GM12878 (cell line): Measurements from ENCODE around the gene PTGES3L. TPM values are rescaled to one million over a fixed set of nuclear protein-coding genes. Genes with fewer than 3 reads are reported as not detected.
"Not testable (repeated sequence)": the region's sequence is repeated elsewhere in the genome, so short reads cannot be mapped to it uniquely, and the experiment has no call there.

ENCODE experiments used
- ATAC-seq: fragments of 200-7000 bp; cut with Tn5 transposase; 3 replicates; pipeline ENCODE4 v1.9.1; 2020; ENCODE audit warnings: mild to moderate bottlenecking, moderate library complexity
- BruUV-seq: library from RNA; stranded (reverse); fragments of 400-500 nt; replicated peaks from 2 replicates; lab custom pipeline; 2021; lab: Mats Ljungman, UMichigan
- CTCF ChIA-PET: fragments of 300-600 bp; sonication (Branson Sonifier 250); formaldehyde crosslinking; extraction: SDS; loops from one replicate; lab custom pipeline; 2021; ENCODE audit warnings: inconsistent platforms; lab: Yijun Ruan, JAX
- POLR2A ChIA-PET: fragments of 350-600 bp; formaldehyde crosslinking; extraction: SDS; loops from one replicate; lab custom pipeline; 2021; ENCODE audit warnings: inconsistent platforms; lab: Charles Lee
- RAD21 ChIA-PET: fragments of 300-600 bp; sonication (Branson Sonifier 250); formaldehyde crosslinking; loops from one replicate; lab custom pipeline; 2023; ENCODE audit warnings: antibody characterized with exemption; ENCODE audit not compliant: unreplicated experiment; lab: Charles Lee
- SMC1A ChIA-PET: fragments of 300-600 bp; sonication (Branson Sonifier 250); formaldehyde crosslinking; loops from one replicate; lab custom pipeline; 2023; ENCODE audit not compliant: unreplicated experiment, uncharacterized antibody; lab: Charles Lee
- DNase-seq: peaks from one replicate; pipeline ENCODE4 v3.0.0-alpha.2; 2011; ENCODE audit warnings: low read depth, low spot score
- FAIRE-seq: peaks from 3 replicates; lab custom pipeline; 2011; peaks lifted over from hg19 to GRCh38; lab: Jason Lieb, UNC
- H2AFZ ChIP-seq: 2 replicates; pipeline ENCODE4 v1.6.0; 2011; ENCODE audit warnings: low read depth, low read length, control low read depth; ENCODE audit not compliant: control insufficient read depth
- H3K27ac ChIP-seq: 2 replicates; pipeline ENCODE4 v1.5.1; 2011; ENCODE audit warnings: control low read depth; ENCODE audit not compliant: control insufficient read depth, insufficient read depth
- H3K27me3 ChIP-seq, 2 experiments: replicated peaks in 1 of 2; 2 replicates each; pipeline versions ENCODE4 v1.6.0 to v1.6.1; 2011; ENCODE audit warnings: low read length in 1 of 2; ENCODE audit not compliant: control insufficient read depth in 2 of 2, insufficient read depth in 2 of 2
- H3K36me3 ChIP-seq, 2 experiments: 2 replicates each; pipeline ENCODE4 v1.5.1; 2011; ENCODE audit warnings: low read length in 1 of 2; ENCODE audit not compliant: control insufficient read depth in 2 of 2, insufficient read depth in 2 of 2
- H3K4me1 ChIP-seq: 2 replicates; pipeline ENCODE4 v1.6.1; 2011; ENCODE audit warnings: mild to moderate bottlenecking, low read length, moderate library complexity, mixed read lengths; ENCODE audit not compliant: control insufficient read depth, insufficient read depth
- H3K4me2 ChIP-seq: 2 replicates; pipeline ENCODE4 v1.6.0; 2011; ENCODE audit warnings: control low read depth; ENCODE audit not compliant: control insufficient read depth, insufficient read depth
- H3K4me3 ChIP-seq: fragments of 200-600 bp; sonication (generic); 2 replicates; pipeline ENCODE4 v1.5.1; 2016
- H3K79me2 ChIP-seq: 2 replicates; pipeline ENCODE4 v1.6.0; 2011; ENCODE audit warnings: low read length; ENCODE audit not compliant: control insufficient read depth, insufficient read depth
- H3K9ac ChIP-seq: 2 replicates; pipeline ENCODE4 v1.8.0; 2011; ENCODE audit warnings: low read length, control low read depth, mixed read lengths; ENCODE audit not compliant: control insufficient read depth, insufficient read depth
- H3K9me3 ChIP-seq: replicated peaks from 3 replicates; pipeline ENCODE4 v1.5.1; 2011; ENCODE audit warnings: mild to moderate bottlenecking, low read length; ENCODE audit not compliant: control insufficient read depth, insufficient read depth
- H4K20me1 ChIP-seq: 2 replicates; pipeline ENCODE4 v1.6.0; 2011; ENCODE audit not compliant: control insufficient read depth, insufficient read depth
- FOXK2 ChIP-seq: fragments of 450-650 bp; IDR thresholded peaks from 2 replicates; pipeline ENCODE4 v1.6.1; 2017; ENCODE audit warnings: mild to moderate bottlenecking, moderate library complexity
- ZZZ3 ChIP-seq: IDR thresholded peaks from 2 replicates; pipeline ENCODE4 v1.6.1; 2011; ENCODE audit warnings: low read depth; ENCODE audit not compliant: control insufficient read depth, insufficient read length
- whole genome bisulfite sequencing: methylation state at CpG from one replicate; pipeline ENCODE4 v1.1.6; 2016; ENCODE audit warnings: low lambda C conversion rate; ENCODE audit not compliant: insufficient replicate concordance, insufficient coverage; ENCODE audit errors: missing lambda C conversion rate; 5-methylcytosine and 5-hydroxymethylcytosine counted together
- in situ Hi-C: fragments of 300-500 bp; cut with MboI; formaldehyde crosslinking; loops from 9 replicates; pipeline ENCODE4 v1.14.3; 2018; ENCODE audit warnings: mixed read lengths
- intact Hi-C: fragments of 100-400 bp; cut with micrococcal nuclease; formaldehyde crosslinking; loops from one replicate; pipeline ENCODE4 v1.14.2; 2022; ENCODE audit not compliant: unreplicated experiment
- polyA plus RNA-seq, 11 experiments: library from polyadenylated mRNA; depleted of rRNA in 4 of 11; unstranded in 6 of 11; stranded (reverse) in 5 of 11; fragments of >200 nt; fragmentation: Nextera tagmentation in 4 of 11; fragmentation: Illumina TruSeq in 1 of 11; extraction: Ambion mirVana in 4 of 11; extraction: Trizol in 1 of 11; gene quantifications; 1 replicate in 1 of 11; 2 replicates in 10 of 11; pipeline versions ENCODE4 v1.2.1 to v1.2.3, GENCODE V29; 2011 to 2016; ENCODE audit warnings: inconsistent platforms in 2 of 11, missing spikeins in 2 of 11, low read depth in 1 of 11
- total RNA-seq, 4 experiments: library from RNA; depleted of rRNA in 3 of 4; stranded (reverse); fragments of >200 nt in 3 of 4; fragmentation: Illumina TruSeq in 1 of 4; extraction: Trizol in 1 of 4; gene quantifications; 2 replicates each; pipeline versions ENCODE4 v1.2.1 to v1.2.3, GENCODE V29; 2013 to 2021

The PTGES3L gene
- total and polyA plus RNA-seq, 10 of the 15 experiments (the other 5 are each of a cell fraction or from before 2014, with no cell fraction given): 0.11 to 2.3 (median 0.98) TPM

GRCh38 chr17:43000894-43001293, 21.0 kb upstream of the PTGES3L start:
- POLR2A ChIA-PET: interaction anchor here (0.6 kb wide), 1 partner anchor 17 kb away, joined by 3 read pairs; no protein-coding TSS in a partner anchor
- H3K4me3 ChIP-seq, RAD21 ChIA-PET, H2AFZ ChIP-seq, H3K27me3 ChIP-seq, H4K20me1 ChIP-seq, H3K9ac ChIP-seq, H3K4me2 ChIP-seq, H3K27ac ChIP-seq, ATAC-seq, intact Hi-C loops, DNase-seq, H3K9me3 ChIP-seq, H3K4me1 ChIP-seq, in situ Hi-C loops, FAIRE-seq: not testable (repeated sequence)
- Histone ChIP-seq H3K79me2 (peaks cover 26% of the 10 kb centered on the region), H3K36me3 (peaks cover 8 to 19% of the 10 kb centered on the region in 2 experiments)
- TSS peak; percentile 16 for BruUV-seq
- CTCF ChIA-PET: interaction anchor here (0.7 kb wide), 1 partner anchor 211 kb away, joined by 3 read pairs; no protein-coding TSS in a partner anchor
- 97% methylated on average over 13 of the region's 13 CpGs for WGBS
- SMC1A ChIA-PET: interaction anchor here (0.6 kb wide), 1 partner anchor 61 kb away, joined by 3 read pairs; no protein-coding TSS in a partner anchor

GRCh38 chr17:42999003-42999525, 19.2 kb upstream of the PTGES3L start:
- SMC1A ChIA-PET: interaction anchor here (0.6 to 3.7 kb wide), 7 partner anchors 13 to 744 kb away, joined by 4 to 47 read pairs (median 5); partner anchors contain the start of gene PSME3
- peaks cover 26% of the 10 kb centered on the region for H3K79me2 ChIP-seq
- no peak for FAIRE-seq
- intact Hi-C loops: loop anchor here (2.0 to 10.0 kb wide), 2 partner anchors 34 to 154 kb away; partner anchors contain the start of genes AARSD1 and AOC2
- DNase-seq: no peak
- peak overlapping the region; percentile 73 for H3K4me2 ChIP-seq
- no peaks in the 10 kb centered on the region for H3K27me3 ChIP-seq
- peak overlapping the region; percentile 82 for H3K27ac ChIP-seq
- no TSS peak for BruUV-seq
- H3K36me3 ChIP-seq: peaks cover 8 to 19% of the 10 kb centered on the region in 2 experiments
- CTCF ChIA-PET: interaction anchor here (0.8 to 4.8 kb wide), 15 partner anchors 8 to 805 kb away, joined by 3 to 66 read pairs (median 8); partner anchors contain the start of genes AOC2, BECN1, DHX8 and GHDC
- POLR2A ChIA-PET: interaction anchor here (0.6 to 2.6 kb wide), 6 partner anchors 8 to 314 kb away, joined by 3 to 21 read pairs (median 6); partner anchors contain the start of genes AARSD1, IFI35, PTGES3L and RUNDC1
- in situ Hi-C loops: no loop called here
- RAD21 ChIA-PET: interaction anchor here (1.5 to 2.7 kb wide), 10 partner anchors 9 to 451 kb away, joined by 3 to 31 read pairs (median 7); partner anchors contain the start of genes IFI35, PSMC3IP and VPS25
- no peak overlapping the region for H2AFZ ChIP-seq
- no peak for TF ChIP-seq FOXK2
- peak; percentile 2 for TF ChIP-seq ZZZ3
- ATAC-seq: no peak
- peak overlapping the region; percentile 99 for H3K9ac ChIP-seq
- no peaks in the 10 kb centered on the region for H3K9me3 ChIP-seq
- H4K20me1 ChIP-seq: no peaks in the 10 kb centered on the region
- 2% methylated on average over 9 of the region's 10 CpGs for WGBS
- H3K4me1 ChIP-seq: peaks cover 3% of the 10 kb centered on the region; the same call in 1 of the 2 replicates
- peak overlapping the region; percentile 95 for H3K4me3 ChIP-seq
